NB4 (cell line): ENCODE results near the gene OAS1.

Experiments
- CTCF ChIP-seq: IDR thresholded peaks from one replicate; pipeline ENCODE4 v1.5.1; 2012; ENCODE audit warnings: low read depth, low read length
- MAX ChIP-seq: IDR thresholded peaks from 2 replicates; pipeline ENCODE4 v1.6.1; 2011; ENCODE audit warnings: low read depth, low read length
- MYC ChIP-seq: IDR thresholded peaks from 2 replicates; pipeline ENCODE4 v1.6.1; 2011; ENCODE audit warnings: low read depth, low read length
- POLR2A ChIP-seq: IDR thresholded peaks from 2 replicates; pipeline ENCODE4 v1.6.1; 2011; ENCODE audit warnings: mild to moderate bottlenecking; ENCODE audit not compliant: insufficient read length; ENCODE audit errors: extremely low read depth

- TF ChIP-seq CTCF (no peak), POLR2A (no peak), MAX (no peak), MYC (no peak)
These were observed 38.2 kb upstream of the OAS1 start for GRCh38 chr12:112868459-112869041.
